GM19438 (cell line): ENCODE results near the gene IGIP.

Source experiments
- ATAC-seq: cut with Tn5 transposase; IDR thresholded peaks from one replicate; pipeline ENCODE4 v1.9.1; 2021; ENCODE audit warnings: low read depth; ENCODE audit not compliant: unreplicated experiment

IGIP gene

GRCh38 chr5:140159014-140159927 lies 33.5 kb downstream of the IGIP start:
- no peak for ATAC-seq

GRCh38 chr5:140162275-140162674 lies 36.5 kb downstream of the IGIP start:
- no peak for ATAC-seq

DNA sequence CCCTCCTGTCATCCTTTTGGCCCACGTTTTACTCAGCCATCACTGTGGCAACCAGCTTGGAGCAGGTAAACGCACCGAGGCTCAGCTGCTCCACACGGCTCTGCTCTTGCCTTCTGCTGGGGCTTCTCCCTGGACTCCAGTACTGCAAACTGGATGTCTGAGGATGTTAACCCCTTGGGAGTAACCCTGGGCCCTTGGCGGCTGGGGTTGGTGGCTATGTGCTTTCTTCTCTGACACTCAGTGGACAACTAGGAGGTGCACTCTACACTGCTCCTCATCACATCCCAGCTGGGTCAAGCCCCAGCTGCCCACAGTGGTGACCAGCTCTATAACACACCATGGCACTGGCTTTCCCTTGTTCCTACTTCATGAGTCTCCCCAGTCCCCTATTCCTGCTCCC lies 37.0 kb downstream of the IGIP start:
- ATAC-seq = no peak

DNA sequence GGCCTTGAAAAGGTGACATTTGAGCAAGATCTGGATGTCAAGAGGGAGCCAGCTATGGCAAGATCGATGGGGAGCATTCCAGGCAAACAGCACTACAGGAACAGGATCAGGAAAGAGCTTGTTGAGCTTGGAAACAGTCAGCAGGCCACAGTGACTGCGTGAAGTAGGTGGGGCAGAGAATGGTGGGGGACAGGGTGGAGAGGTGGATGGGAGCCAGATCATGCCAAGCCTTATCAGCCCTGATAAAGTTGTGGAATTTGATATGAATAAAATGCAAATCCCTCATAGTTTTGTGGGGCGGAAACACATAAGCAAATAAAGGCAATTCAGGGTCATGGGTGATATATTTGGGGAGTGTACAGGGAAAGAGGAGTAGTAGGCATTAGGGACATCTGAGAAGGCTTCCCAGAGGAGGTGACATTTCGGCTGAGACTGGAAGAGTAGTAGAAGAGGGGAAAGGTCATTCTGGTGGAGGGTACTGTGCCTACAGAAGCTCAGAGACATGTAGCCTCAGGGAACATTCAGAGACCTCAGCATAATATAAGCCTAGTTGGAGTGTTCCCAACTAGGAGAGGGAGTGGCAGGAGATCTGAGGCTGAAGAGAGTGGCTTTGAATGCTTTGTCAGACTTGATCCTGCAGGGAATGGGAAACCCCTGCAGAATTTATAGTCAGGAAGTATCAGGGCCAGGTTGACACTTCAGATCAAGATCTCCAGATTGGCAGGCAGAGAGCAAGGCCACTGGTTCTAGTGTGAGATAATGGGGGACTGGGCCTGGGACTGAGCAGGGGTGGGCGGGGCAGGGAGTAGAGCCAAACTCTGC lies 39.6 kb downstream of the IGIP start:
- no peak for ATAC-seq

GRCh38 chr5:140165923-140166270 lies 40.2 kb downstream of the IGIP start:
- ATAC-seq = no peak

DNA sequence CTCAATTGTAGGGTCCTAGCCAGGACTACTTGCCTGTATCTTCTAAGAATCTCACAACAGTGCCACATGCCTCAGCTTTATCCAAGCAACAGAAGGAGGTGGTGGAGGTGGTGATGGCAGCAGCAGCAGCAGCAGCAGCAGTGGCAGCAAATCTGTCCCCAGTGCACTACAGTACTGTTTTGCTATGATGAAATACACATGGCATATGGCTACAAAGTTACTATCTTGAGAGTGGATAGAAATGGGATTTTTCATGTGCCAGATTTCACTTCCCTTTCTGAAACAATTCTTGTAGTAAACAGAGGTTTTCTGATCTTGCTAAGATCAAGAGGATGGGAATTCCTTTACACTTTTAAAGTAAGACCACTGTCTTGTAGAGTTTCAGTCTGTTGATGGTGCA lies 41.2 kb downstream of the IGIP start:
- no peak for ATAC-seq

GRCh38 chr5:140168371-140168770 lies 42.6 kb downstream of the IGIP start:
- ATAC-seq = no peak

GRCh38 chr5:140169410-140169809 lies 43.7 kb downstream of the IGIP start:
- ATAC-seq = no peak

DNA sequence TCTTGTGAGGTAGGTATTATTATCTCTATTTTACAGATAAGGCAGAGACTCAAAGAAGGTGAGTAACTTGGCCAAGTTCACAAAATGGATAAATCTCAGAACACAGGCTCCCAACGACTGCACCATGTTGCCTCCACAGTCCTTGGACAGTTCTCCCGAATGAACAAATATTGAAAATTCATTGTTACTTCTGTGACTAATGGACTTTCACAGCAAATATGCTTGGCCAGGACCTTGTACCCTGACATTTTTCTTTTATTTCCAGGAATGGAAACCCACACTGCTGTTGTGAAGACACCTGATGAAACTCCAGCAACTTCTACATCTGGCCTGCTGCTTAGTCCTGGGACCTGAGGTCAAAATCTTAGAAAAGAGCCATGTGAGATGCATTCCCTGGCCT lies 46.7 kb downstream of the IGIP start:
- no peak for ATAC-seq

GRCh38 chr5:140174014-140174413 lies 48.3 kb downstream of the IGIP start:
- ATAC-seq = no peak

GRCh38 chr5:140174465-140175366 lies 49.0 kb downstream of the IGIP start, which contains the start of gene CYSTM1:
TSS of gene CYSTM1 (plus strand) at chr5:140175188. CDS start at chr5:140194466, 19,278 bp downstream.
- peak; percentile 88 for ATAC-seq

DNA sequence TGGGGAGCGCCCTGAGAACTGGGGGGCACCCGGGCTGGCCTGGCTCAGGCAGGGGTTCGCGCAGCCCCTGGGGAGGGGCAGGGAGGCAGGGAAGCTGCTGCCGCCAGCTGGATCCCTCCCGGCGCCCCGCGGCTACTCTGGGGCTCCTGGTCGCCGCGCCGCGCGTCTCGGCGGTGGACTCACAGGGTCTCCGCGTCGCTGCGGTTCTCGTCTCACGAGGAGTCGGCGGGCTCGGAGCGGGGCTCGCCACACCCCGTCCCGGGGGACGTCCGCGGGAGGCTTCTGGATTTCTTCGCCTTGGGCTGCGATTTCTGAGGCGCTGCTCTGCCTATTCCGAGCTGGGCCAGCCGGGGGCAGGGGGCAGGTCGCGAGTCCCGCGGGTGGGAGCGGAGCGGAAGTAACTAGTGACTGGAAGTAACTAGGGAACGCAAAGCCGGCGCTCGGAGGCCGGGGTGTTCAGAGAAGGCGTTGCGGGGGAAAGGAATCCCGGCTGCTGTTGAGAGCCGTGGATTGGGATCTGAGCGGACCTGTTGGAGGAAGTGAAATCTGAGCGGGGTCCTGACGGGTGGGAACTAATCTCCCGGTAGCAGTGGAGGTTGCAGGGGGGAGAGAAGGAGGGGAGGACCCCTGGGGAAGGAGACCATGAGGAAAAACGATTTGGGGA lies 49.8 kb downstream of the IGIP start:
- ATAC-seq = peak; percentile 54

DNA sequence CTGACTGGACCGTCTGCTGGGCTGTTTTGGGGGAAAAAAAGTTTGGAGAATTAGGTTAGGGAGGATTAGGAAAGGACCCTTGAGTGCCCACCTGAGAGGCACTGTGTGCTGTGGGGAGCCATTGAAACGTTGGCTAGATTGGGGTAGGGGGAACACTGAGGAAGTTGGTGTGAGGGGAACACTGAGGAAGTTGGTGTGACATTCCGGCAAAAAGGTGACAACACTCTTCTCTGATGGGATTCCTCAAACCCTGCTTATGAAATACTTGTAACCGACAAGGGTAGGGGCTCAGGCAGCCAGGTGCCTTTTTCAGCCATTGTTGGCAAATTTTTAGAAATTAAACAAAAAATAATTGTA lies 50.3 kb downstream of the IGIP start:
- no peak for ATAC-seq

- ATAC-seq = no peak
Measured at GRCh38 chr5:140178086-140178410, 52.3 kb downstream of the IGIP start.

GRCh38 chr5:140178482-140179116 lies 52.9 kb downstream of the IGIP start:
- no peak for ATAC-seq
